Motor neuron (in vitro differentiated cells): ENCODE results near the gene ZNF423. TPM values are rescaled to one million over a fixed set of nuclear protein-coding genes. Genes with fewer than 3 reads are reported as not detected.

Source experiments
- ATAC-seq, 8 experiments: fragments of 200-7000 bp; cut with Tn5 transposase; replicated peaks in 6 of 8; 2 replicates each; pipeline ENCODE4 v1.8.0; 2021; ENCODE audit warnings: mild to moderate bottlenecking in 8 of 8, moderate library complexity in 8 of 8
- H3K27ac ChIP-seq, 2 donors: fragments of 250-450 bp; sonication (Bioruptor Pico); 2 replicates each; pipeline ENCODE4 v1.9.0; 2021; ENCODE audit warnings: antibody characterized with exemption in 2 of 2, mild to moderate bottlenecking in 2 of 2, moderate library complexity in 1 of 2
- H3K4me1 ChIP-seq, 2 donors: fragments of 250-450 bp; sonication (Bioruptor Pico); replicated peaks in 1 of 2; 2 replicates each; pipeline ENCODE4 v1.6.1; 2021; ENCODE audit warnings: antibody characterized with exemption in 2 of 2, mild to moderate bottlenecking in 2 of 2, moderate library complexity in 1 of 2
- H3K4me3 ChIP-seq, 5 donors: fragments of 250-450 bp; sonication (Bioruptor Pico); 2 replicates each; pipeline ENCODE4 v1.9.0; 2021; ENCODE audit warnings: antibody characterized with exemption in 5 of 5, mild to moderate bottlenecking in 5 of 5, moderate library complexity in 4 of 5
- WGBS, 10 experiments: fragments of 450-650 bp; shearing (Covaris generic); methylation state at CpG; one replicate each; pipeline ENCODE4 v1.0.0; 2022; 5-methylcytosine and 5-hydroxymethylcytosine counted together
- in situ Hi-C, 9 experiments: fragments of 400-800 bp; cut with MboI; loops; one replicate each; pipeline ENCODE4 v1.15.0; 2021; ENCODE audit warnings: low sequenced_read_pairs in 9 of 9, low pct_unique_long_range_greater_than_20kb in 2 of 9; ENCODE audit not compliant: unreplicated experiment in 9 of 9
- total RNA-seq, 8 experiments: library from RNA; unstranded; fragments of 300-600 nt; gene quantifications; 2 replicates each; pipeline versions ENCODE4 v1.2.3 to v1.2.4, GENCODE V29; 2022

Gene ZNF423
- total RNA-seq, 8 experiments from 2014 or later = 1.1 to 31.2 (median 19.0) TPM

GRCh38 chr16:49492896-49493626 is 362.9 kb downstream of the ZNF423 start:
- ATAC-seq = peak in 5 of 8 experiments; percentile 4 to 42 (median 35)
- Histone ChIP-seq H3K4me1 (peaks cover 7 to 10% of the 10 kb centered on the region in 2 donors), H3K27ac (no peak overlapping the region), H3K4me3 (no peak overlapping the region)
- WGBS, 10 experiments = 43 to 96% (median 89%) methylated on average over 1 to 5 of the region's 16 CpGs; no CpG with 5 or more reads in 5 of the 10 experiments
- in situ Hi-C loops = no loop called here

- peak in 7 of 8 experiments; percentile 67 to 95 (median 86) for ATAC-seq
- in situ Hi-C loops = no loop called here
- H3K27ac ChIP-seq = no peak overlapping the region
- 20 to 100% (median 77%) methylated on average over 1 to 6 of the region's 62 CpGs; no CpG with 5 or more reads in 5 of the 10 experiments for WGBS, 10 experiments
- peaks cover 7 to 10% of the 10 kb centered on the region in 2 donors for H3K4me1 ChIP-seq
- H3K4me3 ChIP-seq = no peak overlapping the region
Measured at GRCh38 chr16:49491771-49492761, 363.8 kb downstream of the ZNF423 start.

- no peak for ATAC-seq
- in situ Hi-C loops = no loop called here
- WGBS, 10 experiments = 69 to 100% (median 90%) methylated on average over 1 to 16 of the region's 20 CpGs; no CpG with 5 or more reads in 2 of the 10 experiments
- Histone ChIP-seq H3K27ac (no peak overlapping the region), H3K4me3 (no peak overlapping the region), H3K4me1 (peaks cover 7 to 10% of the 10 kb centered on the region in 2 donors)
Measured at GRCh38 chr16:49491106-49491670, 364.7 kb downstream of the ZNF423 start.

GRCh38 chr16:49490321-49490705 is 365.6 kb downstream of the ZNF423 start:
- H3K4me3 ChIP-seq = no peak overlapping the region
- in situ Hi-C loops = no loop called here
- ATAC-seq = no peak
- H3K27ac ChIP-seq = no peak overlapping the region
- WGBS, 10 experiments = 47 to 100% (median 96%) methylated on average over 1 to 6 of the region's 8 CpGs; no CpG with 5 or more reads in 2 of the 10 experiments
- H3K4me1 ChIP-seq = peaks cover 7 to 10% of the 10 kb centered on the region in 2 donors

GRCh38 chr16:49489686-49490320 is 366.1 kb downstream of the ZNF423 start:
- Histone ChIP-seq H3K4me1 (peaks cover 7 to 10% of the 10 kb centered on the region in 2 donors), H3K4me3 (no peak overlapping the region), H3K27ac (no peak overlapping the region)
- in situ Hi-C loops = no loop called here
- 67 to 100% (median 89%) methylated on average over 1 to 3 of the region's 7 CpGs; no CpG with 5 or more reads in 6 of the 10 experiments for WGBS, 10 experiments
- ATAC-seq = no peak

GRCh38 chr16:49488740-49489525 is 367.0 kb downstream of the ZNF423 start:
- Histone ChIP-seq H3K4me3 (no peak overlapping the region), H3K4me1 (peaks cover 9 to 10% of the 10 kb centered on the region in 2 donors), H3K27ac (no peak overlapping the region)
- no peak for ATAC-seq
- 84 to 97% (median 88%) methylated on average over 5 to 6 of the region's 21 CpGs; no CpG with 5 or more reads in 6 of the 10 experiments for WGBS, 10 experiments
- in situ Hi-C loops = no loop called here

- H3K27ac ChIP-seq = no peak overlapping the region
- no peak for ATAC-seq
- WGBS, 10 experiments = 60 to 100% (median 100%) methylated on average over 1 to 4 of the region's 4 CpGs; no CpG with 5 or more reads in 7 of the 10 experiments
- H3K4me1 ChIP-seq = peaks cover 10 to 13% of the 10 kb centered on the region in 2 donors
- in situ Hi-C loops = no loop called here
- no peak overlapping the region for H3K4me3 ChIP-seq
Measured at GRCh38 chr16:49488336-49488735, 367.6 kb downstream of the ZNF423 start.

GRCh38 chr16:49487746-49488145 is 368.2 kb downstream of the ZNF423 start:
- ATAC-seq = no peak
- 42 to 93% (median 80%) methylated on average over 2 to 3 of the region's 4 CpGs; no CpG with 5 or more reads in 5 of the 10 experiments for WGBS, 10 experiments
- Histone ChIP-seq H3K4me3 (no peak overlapping the region), H3K4me1 (peaks cover 7 to 11% of the 10 kb centered on the region in 2 donors), H3K27ac (no peak overlapping the region)
- in situ Hi-C loops = no loop called here

GRCh38 chr16:49486400-49486799 is 369.5 kb downstream of the ZNF423 start:
- in situ Hi-C loops = no loop called here
- no peak overlapping the region for H3K4me3 ChIP-seq
- H3K4me1 ChIP-seq = peaks cover 0 to 6% of the 10 kb centered on the region in 2 donors
- H3K27ac ChIP-seq = no peak overlapping the region
- no peak for ATAC-seq
- 20 to 100% (median 90%) methylated on average over 1 to 2 of the region's 2 CpGs; no CpG with 5 or more reads in 2 of the 10 experiments for WGBS, 10 experiments

- peaks cover 0 to 6% of the 10 kb centered on the region in 2 donors for H3K4me1 ChIP-seq
- no peak overlapping the region for H3K27ac ChIP-seq
- in situ Hi-C loops = no loop called here
- no peak for ATAC-seq
- no peak overlapping the region for H3K4me3 ChIP-seq
Measured at GRCh38 chr16:49485663-49486062, 370.2 kb downstream of the ZNF423 start.

- Histone ChIP-seq H3K27ac (no peak overlapping the region), H3K4me3 (no peak overlapping the region), H3K4me1 (peaks cover 0 to 6% of the 10 kb centered on the region in 2 donors)
- no peak for ATAC-seq
- WGBS, 10 experiments = 60 to 98% (median 89%) methylated on average over 2 to 7 of the region's 8 CpGs; no CpG with 5 or more reads in 1 of the 10 experiments
- in situ Hi-C loops = no loop called here
Measured at GRCh38 chr16:49484936-49485335, 371.0 kb downstream of the ZNF423 start.

GRCh38 chr16:49484451-49484849 is 371.5 kb downstream of the ZNF423 start:
- in situ Hi-C loops = no loop called here
- Histone ChIP-seq H3K4me1 (peaks cover 0 to 6% of the 10 kb centered on the region in 2 donors), H3K4me3 (peak overlapping the region; percentile 1 to 23 (median 20)), H3K27ac (no peak overlapping the region)
- 0 to 67% (median 22%) methylated on average over 1 to 6 of the region's 18 CpGs; no CpG with 5 or more reads in 4 of the 10 experiments for WGBS, 10 experiments
- ATAC-seq = peak; percentile 95 to 100 (median 99)
